Measurements from ENCODE around the gene REC8.

GRCh38 chr14:24136684-24137528 lies 35.0 kb upstream of the REC8 start:
- TF ChIP-seq CTCF (conservative IDR thresholded peaks at IDR 0.05) = no peak
- TF ChIP-seq EZH2 (IDR thresholded peaks at IDR 0.05; ENCODE audit: low read depth) = no peak
